ENCODE data around the gene FBXL17. TPM values are rescaled to one million over a fixed set of nuclear protein-coding genes. Genes with fewer than 3 reads are reported as not detected.

Gene FBXL17
- total RNA-seq, 1 donor from 2014 or later = 10.8 TPM

GRCh38 chr5:108251350-108251749 lies 130.5 kb downstream of the FBXL17 start:
- intact Hi-C loops (cut with micrococcal nuclease) = no loop called here

GRCh38 chr5:108249785-108250426 lies 132.0 kb downstream of the FBXL17 start:
- intact Hi-C loops (cut with micrococcal nuclease) = no loop called here

GRCh38 chr5:108249095-108249784 lies 132.7 kb downstream of the FBXL17 start:
- intact Hi-C loops (cut with micrococcal nuclease) = no loop called here

- intact Hi-C loops (cut with micrococcal nuclease) = no loop called here
Measured at GRCh38 chr5:108238936-108239887, 142.7 kb downstream of the FBXL17 start.

- intact Hi-C loops (cut with micrococcal nuclease) = no loop called here
Measured at GRCh38 chr5:108238461-108238860, 143.4 kb downstream of the FBXL17 start.

GRCh38 chr5:108233617-108234155 lies 148.2 kb downstream of the FBXL17 start:
- intact Hi-C loops (cut with micrococcal nuclease) = no loop called here

- intact Hi-C loops (cut with micrococcal nuclease) = no loop called here
Measured at GRCh38 chr5:108232805-108233204, 149.1 kb downstream of the FBXL17 start.

- intact Hi-C loops (cut with micrococcal nuclease) = no loop called here
Measured at GRCh38 chr5:108222011-108222410, 159.9 kb downstream of the FBXL17 start.

- intact Hi-C loops (cut with micrococcal nuclease) = no loop called here
Measured at GRCh38 chr5:108220834-108221233, 161.1 kb downstream of the FBXL17 start.

- intact Hi-C loops (cut with micrococcal nuclease) = no loop called here
Measured at GRCh38 chr5:108216890-108217289, 165.0 kb downstream of the FBXL17 start.

- intact Hi-C loops (cut with micrococcal nuclease) = no loop called here
Measured at GRCh38 chr5:108214857-108215256, 167.0 kb downstream of the FBXL17 start.

GRCh38 chr5:108212775-108213346 lies 169.0 kb downstream of the FBXL17 start:
- intact Hi-C loops (cut with micrococcal nuclease) = no loop called here

- intact Hi-C loops (cut with micrococcal nuclease) = no loop called here
Measured at GRCh38 chr5:108206707-108207106, 175.2 kb downstream of the FBXL17 start.

- intact Hi-C loops (cut with micrococcal nuclease) = no loop called here
Measured at GRCh38 chr5:108201721-108202120, 180.2 kb downstream of the FBXL17 start.

- intact Hi-C loops (cut with micrococcal nuclease) = no loop called here
Measured at GRCh38 chr5:108196276-108196675, 185.6 kb downstream of the FBXL17 start.

- intact Hi-C loops (cut with micrococcal nuclease) = no loop called here
Measured at GRCh38 chr5:108193021-108193795, 188.7 kb downstream of the FBXL17 start.

GRCh38 chr5:108184940-108185339 lies 197.0 kb downstream of the FBXL17 start:
- intact Hi-C loops (cut with micrococcal nuclease) = no loop called here

GRCh38 chr5:108181975-108182374 lies 199.9 kb downstream of the FBXL17 start:
- intact Hi-C loops (cut with micrococcal nuclease) = no loop called here

GRCh38 chr5:108174286-108174685 lies 207.6 kb downstream of the FBXL17 start:
- intact Hi-C loops (cut with micrococcal nuclease) = no loop called here

GRCh38 chr5:108171759-108172158 lies 210.1 kb downstream of the FBXL17 start:
- intact Hi-C loops (cut with micrococcal nuclease) = no loop called here

GRCh38 chr5:108168915-108169314 lies 213.0 kb downstream of the FBXL17 start:
- intact Hi-C loops (cut with micrococcal nuclease) = no loop called here
